Suprapubic skin (tissue), 4 donors: ENCODE results near the gene DCPS. TPM values are rescaled to one million over a fixed set of nuclear protein-coding genes. Genes with fewer than 3 reads are reported as not detected.
A peak's percentile ranks its signal among the peaks of the same experiment; 100 is the strongest.
"Not testable (repeated sequence)": the region's sequence is repeated elsewhere in the genome, so short reads cannot be mapped to it uniquely, and the experiment has no call there.

ENCODE experiments used
- DNase-seq, 2 donors: peaks; one replicate each; pipeline ENCODE4 v3.0.0-alpha.2; 2019; ENCODE audit warnings: low spot score in 2 of 2
- H3K27ac ChIP-seq: fragments of 200-600 bp; sonication (generic); one replicate; pipeline ENCODE4 v1.5.1; 2019
- H3K27me3 ChIP-seq: fragments of 200-600 bp; sonication (generic); one replicate; pipeline ENCODE4 v1.5.1; 2019
- H3K36me3 ChIP-seq: fragments of 200-600 bp; sonication (generic); one replicate; pipeline ENCODE4 v1.5.1; 2019
- H3K4me1 ChIP-seq: fragments of 200-600 bp; sonication (generic); one replicate; pipeline ENCODE4 v1.5.1; 2019
- H3K4me3 ChIP-seq: fragments of 200-600 bp; sonication (generic); one replicate; pipeline ENCODE4 v1.5.1; 2019; ENCODE audit warnings: mild to moderate bottlenecking
- H3K9me3 ChIP-seq: fragments of 200-600 bp; sonication (generic); one replicate; pipeline ENCODE4 v1.5.1; 2019
- EP300 ChIP-seq: sonication (generic); formaldehyde crosslinking; IDR thresholded peaks from one replicate; pipeline ENCODE4 v1.6.1; 2017; ENCODE audit warnings: antibody characterized with exemption
- POLR2A ChIP-seq, 2 donors: fragments of 450-650 bp; IDR thresholded peaks; one replicate each; pipeline ENCODE4 v1.6.1; 2017; ENCODE audit warnings: antibody characterized with exemption in 2 of 2, mild to moderate bottlenecking in 2 of 2, moderate library complexity in 2 of 2
- POLR2AphosphoS5 ChIP-seq, 3 donors: sonication (generic); formaldehyde crosslinking; IDR thresholded peaks; one replicate each; pipeline ENCODE4 v1.6.1; 2017; ENCODE audit warnings: antibody characterized with exemption in 3 of 3
- WGBS: methylation state at CpG from one replicate; pipeline ENCODE4 v1.1.5; 2018; 5-methylcytosine and 5-hydroxymethylcytosine counted together
- total RNA-seq, 4 donors: library from RNA; depleted of rRNA; stranded (reverse); fragments of >200 nt; gene quantifications; one replicate each; pipeline ENCODE4 v1.1.0, GENCODE V29; 2016
- TF ChIP-seq, protein P1 (sequence below), 2 donors: fragments of 200-600 bp in 1 of 2; fragments of 450-650 bp in 1 of 2; sonication (generic) in 1 of 2; IDR thresholded peaks; one replicate each; pipeline ENCODE4 v1.5.1; 2016 to 2019; ENCODE audit warnings: antibody characterized with exemption in 2 of 2, mild to moderate bottlenecking in 1 of 2, moderate library complexity in 1 of 2

DCPS gene
- total RNA-seq, 4 donors from 2014 or later: 15.4 to 19.1 (median 17.8) TPM

DNA sequence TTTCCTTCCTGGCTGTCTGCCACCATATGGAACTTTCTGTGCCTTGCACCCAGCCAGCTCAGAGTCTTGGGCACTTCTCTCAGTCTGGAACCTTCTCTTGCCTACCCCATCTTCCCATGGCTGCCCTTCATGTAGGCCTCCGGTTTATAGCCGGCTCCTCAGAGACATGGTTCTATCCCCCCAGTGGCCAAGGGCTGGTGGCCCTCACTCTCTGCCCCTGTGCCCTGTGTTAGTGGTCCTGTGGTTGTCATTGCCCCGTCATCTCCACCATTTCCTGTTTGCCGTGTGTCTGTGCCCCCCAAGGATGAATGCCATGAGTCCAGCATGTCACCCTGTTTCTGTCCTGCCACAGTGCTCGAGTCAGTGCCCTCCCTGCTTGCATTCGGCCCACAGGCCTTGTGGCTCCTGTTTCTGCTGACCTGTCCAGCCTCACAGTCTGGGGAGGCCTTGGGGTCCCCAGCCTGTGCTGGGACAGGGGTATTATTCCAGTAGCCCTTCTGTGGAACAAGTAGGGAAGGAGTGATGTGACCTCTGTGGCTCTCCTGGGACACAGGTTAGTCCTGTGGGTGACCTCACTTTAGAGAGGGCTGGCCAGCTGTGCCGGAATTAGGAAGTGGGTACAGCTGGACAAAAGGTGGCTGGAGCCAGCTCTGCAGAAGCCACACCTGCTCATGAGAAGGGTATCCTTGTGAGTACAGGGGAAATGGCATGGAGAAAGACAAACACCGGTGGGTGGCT lies 82.3 kb downstream of the DCPS start:
- H3K9me3 ChIP-seq: no peaks in the 10 kb centered on the region
- H3K27ac ChIP-seq: peak overlapping the region; percentile 43
- no peak overlapping the region for H3K4me3 ChIP-seq
- H3K36me3 ChIP-seq: no peaks in the 10 kb centered on the region
- no peaks in the 10 kb centered on the region for H3K27me3 ChIP-seq
- peaks cover 59% of the 10 kb centered on the region for H3K4me1 ChIP-seq
- TF ChIP-seq, protein P1, sequence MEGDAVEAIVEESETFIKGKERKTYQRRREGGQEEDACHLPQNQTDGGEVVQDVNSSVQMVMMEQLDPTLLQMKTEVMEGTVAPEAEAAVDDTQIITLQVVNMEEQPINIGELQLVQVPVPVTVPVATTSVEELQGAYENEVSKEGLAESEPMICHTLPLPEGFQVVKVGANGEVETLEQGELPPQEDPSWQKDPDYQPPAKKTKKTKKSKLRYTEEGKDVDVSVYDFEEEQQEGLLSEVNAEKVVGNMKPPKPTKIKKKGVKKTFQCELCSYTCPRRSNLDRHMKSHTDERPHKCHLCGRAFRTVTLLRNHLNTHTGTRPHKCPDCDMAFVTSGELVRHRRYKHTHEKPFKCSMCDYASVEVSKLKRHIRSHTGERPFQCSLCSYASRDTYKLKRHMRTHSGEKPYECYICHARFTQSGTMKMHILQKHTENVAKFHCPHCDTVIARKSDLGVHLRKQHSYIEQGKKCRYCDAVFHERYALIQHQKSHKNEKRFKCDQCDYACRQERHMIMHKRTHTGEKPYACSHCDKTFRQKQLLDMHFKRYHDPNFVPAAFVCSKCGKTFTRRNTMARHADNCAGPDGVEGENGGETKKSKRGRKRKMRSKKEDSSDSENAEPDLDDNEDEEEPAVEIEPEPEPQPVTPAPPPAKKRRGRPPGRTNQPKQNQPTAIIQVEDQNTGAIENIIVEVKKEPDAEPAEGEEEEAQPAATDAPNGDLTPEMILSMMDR (IDR thresholded peaks at IDR 0.05): no peak
- TF ChIP-seq EP300: no peak
- no peak for TF ChIP-seq POLR2AphosphoS5 (IDR thresholded peaks at IDR 0.05)
- no peak for TF ChIP-seq POLR2A (IDR thresholded peaks at IDR 0.05)
- DNase-seq: peak in 1 of 2 donors; percentile 52
- 70% methylated on average over 8 of the region's 8 CpGs for WGBS

DNA sequence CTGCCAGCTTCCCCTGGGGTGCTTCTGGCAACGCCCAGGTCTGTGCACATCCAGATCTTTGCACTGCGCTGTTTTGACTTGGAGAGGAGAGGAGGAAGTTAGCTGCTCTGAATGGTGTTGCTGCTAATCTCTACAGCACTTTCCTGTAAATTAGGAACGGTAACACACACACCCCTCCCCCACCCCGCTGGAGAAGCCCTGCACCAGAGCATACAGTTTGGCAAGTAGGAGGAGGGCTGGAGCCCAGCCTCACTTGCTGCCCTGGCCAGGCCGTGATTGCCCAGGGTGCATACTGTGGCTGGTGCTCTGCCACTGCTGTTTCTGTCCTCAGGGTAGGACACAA lies 82.8 kb downstream of the DCPS start:
- not testable (repeated sequence) for H3K9me3 ChIP-seq, H3K27me3 ChIP-seq, H3K36me3 ChIP-seq, H3K4me3 ChIP-seq, H3K27ac ChIP-seq
- WGBS: 20% methylated on average over 4 of the region's 5 CpGs
- H3K4me1 ChIP-seq: peaks cover 64% of the 10 kb centered on the region
- DNase-seq: peak in 1 of 2 donors; percentile 74

DNA sequence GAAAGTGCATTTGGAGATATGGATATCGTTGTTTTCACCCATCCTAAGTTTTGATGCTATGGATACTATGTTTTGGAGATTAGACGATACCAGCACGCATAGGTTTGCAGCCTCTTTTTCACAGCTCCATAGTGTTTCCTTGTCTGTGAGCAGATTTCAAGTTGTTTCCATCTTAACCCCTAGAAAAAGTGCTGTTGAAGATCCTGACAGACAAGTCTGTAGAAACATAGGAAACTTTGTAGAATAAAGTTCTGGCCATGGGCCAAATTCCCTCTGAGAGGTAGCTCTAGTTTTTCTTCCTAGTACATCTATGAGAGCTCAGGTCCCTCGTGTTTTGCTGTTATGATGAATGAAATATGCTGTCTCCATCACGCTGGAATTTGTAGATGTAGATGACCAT lies 84.0 kb downstream of the DCPS start:
- Histone ChIP-seq H3K36me3 (no peaks in the 10 kb centered on the region), H3K4me1 (peaks cover 70% of the 10 kb centered on the region), H3K9me3 (no peaks in the 10 kb centered on the region), H3K27me3 (no peaks in the 10 kb centered on the region), H3K27ac (no peak overlapping the region), H3K4me3 (no peak overlapping the region)
- no peak for DNase-seq
- WGBS: 52% methylated on average over 5 of the region's 5 CpGs
- TF ChIP-seq EP300 (no peak), POLR2AphosphoS5 (IDR thresholded peaks at IDR 0.05) (no peak), POLR2A (IDR thresholded peaks at IDR 0.05) (no peak)
- TF ChIP-seq, protein P1 (IDR thresholded peaks at IDR 0.05): no peak

DNA sequence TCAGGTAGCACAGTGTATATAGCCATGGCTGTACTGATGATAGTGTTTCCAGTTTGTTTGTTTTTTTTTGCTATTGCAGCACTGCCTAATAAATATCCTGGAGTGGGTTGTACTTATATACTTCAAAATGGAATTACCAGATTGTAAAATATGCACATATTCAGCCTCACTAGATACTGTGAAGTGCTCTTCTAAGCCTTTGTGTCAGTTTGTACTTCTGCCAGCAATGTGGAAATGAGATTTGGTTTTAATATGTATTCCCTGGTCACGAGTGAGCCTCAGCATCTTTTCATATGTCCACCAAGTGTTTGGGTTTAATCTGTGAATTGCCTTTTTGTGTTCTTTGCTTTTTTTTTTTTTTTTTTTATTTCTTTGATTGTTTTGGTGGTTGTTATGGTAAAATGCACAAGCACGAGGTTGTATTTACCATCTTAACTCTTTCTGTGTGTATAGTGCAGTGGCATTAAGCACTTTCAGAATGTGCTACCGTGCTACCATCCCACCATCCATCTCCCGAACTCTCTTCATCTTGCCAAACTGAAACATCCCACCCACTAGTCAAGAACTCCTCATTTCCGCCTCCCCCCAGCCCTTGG lies 86.5 kb downstream of the DCPS start:
- DNase-seq: peak in 1 of 2 donors; percentile 18
- Histone ChIP-seq H3K9me3 (no peaks in the 10 kb centered on the region), H3K4me1 (peaks cover 64% of the 10 kb centered on the region), H3K27ac (no peak overlapping the region), H3K27me3 (no peaks in the 10 kb centered on the region), H3K36me3 (no peaks in the 10 kb centered on the region), H3K4me3 (no peak overlapping the region)
- TF ChIP-seq EP300 (no peak), POLR2A (IDR thresholded peaks at IDR 0.05) (no peak), POLR2AphosphoS5 (IDR thresholded peaks at IDR 0.05) (no peak)
- TF ChIP-seq, protein P1 (IDR thresholded peaks at IDR 0.05): no peak
- WGBS: 60% methylated on average over 5 of the region's 5 CpGs

DNA sequence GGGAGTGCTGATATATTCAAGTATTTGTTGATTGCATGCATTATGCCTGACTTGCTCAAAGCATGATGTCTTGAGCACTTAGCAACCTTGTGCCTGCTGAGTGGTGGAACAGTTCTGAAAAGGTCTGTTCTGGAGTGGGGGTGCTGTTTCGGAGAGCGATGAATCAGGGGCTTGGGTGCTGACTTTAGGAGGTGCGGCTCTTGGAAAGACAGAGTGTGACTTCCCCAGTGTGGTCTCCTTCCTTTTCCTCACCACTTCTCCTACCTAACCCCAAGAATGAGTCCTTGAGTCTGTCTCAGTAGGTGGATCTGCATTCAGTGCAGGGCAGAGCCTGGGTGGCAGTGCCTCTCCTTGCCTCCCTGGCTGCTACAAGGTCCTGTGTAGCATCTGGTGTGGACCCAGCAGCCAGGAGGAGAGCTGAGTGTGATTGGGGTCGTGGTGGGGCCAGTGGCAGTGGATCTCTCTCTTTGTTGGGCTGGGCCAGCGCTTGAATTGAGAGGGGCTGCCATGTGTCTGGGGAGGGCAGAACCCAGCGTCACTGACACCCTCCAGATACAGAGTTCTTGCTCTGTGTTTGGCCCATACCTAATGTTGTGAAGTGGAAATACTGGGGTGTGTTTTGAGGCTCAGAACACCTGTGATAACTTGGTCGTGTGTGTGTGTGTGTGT lies 87.6 kb downstream of the DCPS start:
- peaks cover 58% of the 10 kb centered on the region for H3K4me1 ChIP-seq
- TF ChIP-seq POLR2A (IDR thresholded peaks at IDR 0.05) (no peak), EP300 (no peak), POLR2AphosphoS5 (IDR thresholded peaks at IDR 0.05) (no peak)
- TF ChIP-seq, protein P1 (IDR thresholded peaks at IDR 0.05): no peak
- no peak overlapping the region for H3K4me3 ChIP-seq
- H3K36me3 ChIP-seq: no peaks in the 10 kb centered on the region
- 82% methylated on average over 7 of the region's 7 CpGs for WGBS
- no peaks in the 10 kb centered on the region for H3K9me3 ChIP-seq
- DNase-seq: peak in 1 of 2 donors; percentile 51
- peak overlapping the region; percentile 51 for H3K27ac ChIP-seq
- no peaks in the 10 kb centered on the region for H3K27me3 ChIP-seq
